Neural progenitor cell (in vitro differentiated cells): ENCODE data around the gene TMEM161B. TPM values are rescaled to one million over a fixed set of nuclear protein-coding genes. Genes with fewer than 3 reads are reported as not detected.

Experiments used
- DNase-seq: peaks from one replicate; pipeline ENCODE4 v3.0.0-alpha.2; 2016; ENCODE audit warnings: low spot score
- H2AFZ ChIP-seq: fragments of 200-600 bp; sonication (generic); replicated peaks from 2 replicates; pipeline ENCODE4 v1.6.1; 2016; ENCODE audit warnings: antibody characterized with exemption
- H3F3A ChIP-seq: fragments of 200-600 bp; sonication (generic); 2 replicates; pipeline ENCODE4 v1.6.1; 2016; ENCODE audit warnings: antibody characterized with exemption, low read depth
- H3K27ac ChIP-seq: fragments of 200-600 bp; sonication (generic); 2 replicates; pipeline ENCODE4 v1.5.1; 2016; ENCODE audit warnings: mild to moderate bottlenecking
- H3K27me3 ChIP-seq: fragments of 200-600 bp; sonication (generic); 2 replicates; pipeline ENCODE4 v1.6.1; 2016; ENCODE audit warnings: mild to moderate bottlenecking, moderate library complexity
- H3K36me3 ChIP-seq: fragments of 200-600 bp; sonication (generic); 2 replicates; pipeline ENCODE4 v1.5.1; 2016
- H3K4me1 ChIP-seq: fragments of 200-600 bp; sonication (generic); 2 replicates; pipeline ENCODE4 v1.6.1; 2016; ENCODE audit warnings: mixed run types
- H3K4me2 ChIP-seq: fragments of 200-600 bp; sonication (generic); 2 replicates; pipeline ENCODE4 v1.6.1; 2016
- H3K4me3 ChIP-seq: fragments of 200-600 bp; sonication (generic); 2 replicates; pipeline ENCODE4 v1.5.1; 2016
- H3K79me2 ChIP-seq: fragments of 200-600 bp; sonication (generic); 2 replicates; pipeline ENCODE4 v1.6.1; 2016; ENCODE audit warnings: low read depth
- H3K9ac ChIP-seq: fragments of 200-600 bp; sonication (generic); 2 replicates; pipeline ENCODE4 v1.6.1; 2016
- H3K9me3 ChIP-seq: fragments of 200-600 bp; sonication (generic); 2 replicates; pipeline ENCODE4 v1.5.1; 2016; ENCODE audit warnings: low read depth
- H4K20me1 ChIP-seq: fragments of 200-600 bp; sonication (generic); 2 replicates; pipeline ENCODE4 v1.6.1; 2016; ENCODE audit warnings: low read depth
- H3K27ac Mint-ChIP-seq: 3 replicates; pipeline ENCODE4 v1.8.0; 2021; ENCODE audit warnings: mixed read lengths
- H3K27me3 Mint-ChIP-seq: 2 replicates; pipeline ENCODE4 v1.8.0; 2022; ENCODE audit warnings: low read depth, mild to moderate bottlenecking, inconsistent platforms, moderate library complexity, mixed read lengths; ENCODE audit not compliant: insufficient read depth
- H3K36me3 Mint-ChIP-seq: 3 replicates; pipeline ENCODE4 v1.8.0; 2021; ENCODE audit warnings: mixed read lengths
- H3K4me1 Mint-ChIP-seq: 3 replicates; pipeline ENCODE4 v1.8.0; 2021; ENCODE audit warnings: mixed read lengths
- H3K4me3 Mint-ChIP-seq: 3 replicates; pipeline ENCODE4 v1.8.0; 2021; ENCODE audit warnings: mild to moderate bottlenecking, moderate library complexity, mixed read lengths
- H3K9me3 Mint-ChIP-seq: 3 replicates; pipeline ENCODE4 v1.8.0; 2020; ENCODE audit warnings: mixed read lengths
- CTCF ChIP-seq: fragments of 200-600 bp; sonication (generic); IDR thresholded peaks from 2 replicates; pipeline ENCODE4 v1.5.1; 2017; ENCODE audit warnings: antibody characterized with exemption, mild to moderate bottlenecking
- EZH2 ChIP-seq: fragments of 200-600 bp; sonication (generic); IDR thresholded peaks from 2 replicates; pipeline ENCODE4 v1.6.1; 2017; ENCODE audit warnings: antibody characterized with exemption, mild to moderate bottlenecking, moderate library complexity
- EZH2phosphoT487 ChIP-seq: fragments of 200-600 bp; sonication (generic); IDR thresholded peaks from 2 replicates; pipeline ENCODE4 v1.6.1; 2017; ENCODE audit warnings: antibody characterized with exemption
- small RNA-seq: library from RNA; depleted of rRNA; stranded (forward); fragments of <200 nt; gene quantifications from one replicate; pipeline ENCODE3, GENCODE V24; 2015
- total RNA-seq: library from RNA; depleted of rRNA; stranded (reverse); fragments of >200 nt; gene quantifications from 2 replicates; pipeline ENCODE4 v1.2.3, GENCODE V29; 2015; ENCODE audit warnings: low replicate concordance

Gene TMEM161B
- total RNA-seq, 1 donor from 2014 or later, result 46.1 TPM

- Histone ChIP-seq H3K27ac (no peak overlapping the region), H2AFZ (no peak overlapping the region), H3K9ac (no peak overlapping the region), H3F3A (peaks cover 18% of the 10 kb centered on the region), H3K4me2 (peak overlapping the region; percentile 75), H3K36me3 (no peaks in the 10 kb centered on the region), H3K4me3 (peak overlapping the region; percentile 37), H3K4me1 (peaks cover 12% of the 10 kb centered on the region), H3K27me3 (peaks cover 82% of the 10 kb centered on the region), H3K9me3 (no peaks in the 10 kb centered on the region), H3K79me2 (no peaks in the 10 kb centered on the region), H4K20me1 (peaks cover 40% of the 10 kb centered on the region)
- peak overlapping the region; percentile 13 for H3K4me3 Mint-ChIP-seq
- no peaks in the 10 kb centered on the region for H3K9me3 Mint-ChIP-seq
- peaks cover 22% of the 10 kb centered on the region for H3K27me3 Mint-ChIP-seq
- no peak overlapping the region for H3K27ac Mint-ChIP-seq
- DNase-seq, result peak; percentile 15
- TF ChIP-seq EZH2 (peak; percentile 16), EZH2phosphoT487 (peak; percentile 29), CTCF (no peak)
- peaks cover 21% of the 10 kb centered on the region for H3K4me1 Mint-ChIP-seq
- no peaks in the 10 kb centered on the region for H3K36me3 Mint-ChIP-seq
These were observed 123.4 kb downstream of the TMEM161B start for GRCh38 chr5:88145221-88145610.

Small RNAs within 50 kb of the gene (small RNA-seq; reads per million reads assigned to genes)
- not detected for gene RNA5SP187
